ENCODE results near the gene DOCK8. TPM values are rescaled to one million over a fixed set of nuclear protein-coding genes. Genes with fewer than 3 reads are reported as not detected.

Gene DOCK8
- total RNA-seq, 1 experiment from 2014 or later: 7.5 TPM

GRCh38 chr9:350384-350783 lies 135.7 kb downstream of the DOCK8 start:
- intact Hi-C loops (cut with micrococcal nuclease; ENCODE audit: unreplicated experiment): no loop called here
- Histone ChIP-seq H3K9me2 (ENCODE audit: insufficient read depth) (no peaks in the 10 kb centered on the region), H3K4me1 (replicated peaks; ENCODE audit: insufficient read depth) (no peaks in the 10 kb centered on the region), H3F3A (ENCODE audit: insufficient read depth, low read depth) (no peaks in the 10 kb centered on the region), H3K4me3 (no peak overlapping the region), H3K27ac (no peak overlapping the region), H4K20me1 (ENCODE audit: insufficient read depth) (no peaks in the 10 kb centered on the region), H3K9me3 (ENCODE audit: insufficient read depth, low read depth) (no peaks in the 10 kb centered on the region), H2AFZ (no peak overlapping the region), H3K36me3 (ENCODE audit: low read depth) (no peaks in the 10 kb centered on the region), H3K79me2 (ENCODE audit: low read depth) (no peaks in the 10 kb centered on the region), H3K27me3 (ENCODE audit: insufficient read depth, low read depth) (no peaks in the 10 kb centered on the region), H3K4me2 (no peak overlapping the region)
- TF ChIP-seq, protein P1, sequence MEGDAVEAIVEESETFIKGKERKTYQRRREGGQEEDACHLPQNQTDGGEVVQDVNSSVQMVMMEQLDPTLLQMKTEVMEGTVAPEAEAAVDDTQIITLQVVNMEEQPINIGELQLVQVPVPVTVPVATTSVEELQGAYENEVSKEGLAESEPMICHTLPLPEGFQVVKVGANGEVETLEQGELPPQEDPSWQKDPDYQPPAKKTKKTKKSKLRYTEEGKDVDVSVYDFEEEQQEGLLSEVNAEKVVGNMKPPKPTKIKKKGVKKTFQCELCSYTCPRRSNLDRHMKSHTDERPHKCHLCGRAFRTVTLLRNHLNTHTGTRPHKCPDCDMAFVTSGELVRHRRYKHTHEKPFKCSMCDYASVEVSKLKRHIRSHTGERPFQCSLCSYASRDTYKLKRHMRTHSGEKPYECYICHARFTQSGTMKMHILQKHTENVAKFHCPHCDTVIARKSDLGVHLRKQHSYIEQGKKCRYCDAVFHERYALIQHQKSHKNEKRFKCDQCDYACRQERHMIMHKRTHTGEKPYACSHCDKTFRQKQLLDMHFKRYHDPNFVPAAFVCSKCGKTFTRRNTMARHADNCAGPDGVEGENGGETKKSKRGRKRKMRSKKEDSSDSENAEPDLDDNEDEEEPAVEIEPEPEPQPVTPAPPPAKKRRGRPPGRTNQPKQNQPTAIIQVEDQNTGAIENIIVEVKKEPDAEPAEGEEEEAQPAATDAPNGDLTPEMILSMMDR (conservative IDR thresholded peaks at IDR 0.05): no peak
- no peak for TF ChIP-seq EZH2 (IDR thresholded peaks at IDR 0.05; ENCODE audit: low read depth)
- no TSS peak for BruUV-seq (replicated peaks)
- ChIA-PET POLR2A (ENCODE audit: unreplicated experiment) (no interaction called here), CTCF (no interaction called here)
- no peak for DNase-seq

DNA sequence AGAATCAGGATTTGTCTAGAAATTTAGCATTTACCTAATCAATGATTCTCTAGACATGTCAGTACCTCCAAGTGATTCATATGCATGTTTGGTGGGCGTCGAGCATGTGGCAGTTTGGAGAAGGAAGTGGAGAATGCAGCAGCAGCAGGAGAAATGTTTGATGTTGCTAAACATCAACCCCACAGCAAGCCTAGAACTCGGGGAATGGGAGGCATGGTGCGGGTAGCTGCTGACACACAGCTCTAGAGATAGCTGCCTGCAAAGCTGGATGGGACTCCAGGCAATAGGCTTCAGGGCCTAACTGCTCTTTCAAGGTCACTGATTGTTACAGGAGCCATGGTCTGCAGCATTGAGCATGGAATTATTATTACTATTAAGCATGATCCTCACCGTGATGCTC lies 137.3 kb downstream of the DOCK8 start:
- Histone ChIP-seq H3K4me1 (replicated peaks; ENCODE audit: insufficient read depth) (no peaks in the 10 kb centered on the region), H3K27ac (no peak overlapping the region), H2AFZ (no peak overlapping the region), H3K9me3 (ENCODE audit: insufficient read depth, low read depth) (no peaks in the 10 kb centered on the region), H3K36me3 (ENCODE audit: low read depth) (no peaks in the 10 kb centered on the region), H3K27me3 (ENCODE audit: insufficient read depth, low read depth) (no peaks in the 10 kb centered on the region), H3K9me2 (ENCODE audit: insufficient read depth) (no peaks in the 10 kb centered on the region), H3K4me2 (no peak overlapping the region), H3F3A (ENCODE audit: insufficient read depth, low read depth) (no peaks in the 10 kb centered on the region), H3K79me2 (ENCODE audit: low read depth) (no peaks in the 10 kb centered on the region), H3K4me3 (no peak overlapping the region), H4K20me1 (ENCODE audit: insufficient read depth) (no peaks in the 10 kb centered on the region)
- no peak for DNase-seq
- intact Hi-C loops (cut with micrococcal nuclease; ENCODE audit: unreplicated experiment): no loop called here
- ChIA-PET POLR2A (ENCODE audit: unreplicated experiment) (no interaction called here), CTCF (no interaction called here)
- no TSS peak for BruUV-seq (replicated peaks)
- TF ChIP-seq EZH2 (IDR thresholded peaks at IDR 0.05; ENCODE audit: low read depth): no peak
- TF ChIP-seq, protein P1 (conservative IDR thresholded peaks at IDR 0.05): no peak

DNA sequence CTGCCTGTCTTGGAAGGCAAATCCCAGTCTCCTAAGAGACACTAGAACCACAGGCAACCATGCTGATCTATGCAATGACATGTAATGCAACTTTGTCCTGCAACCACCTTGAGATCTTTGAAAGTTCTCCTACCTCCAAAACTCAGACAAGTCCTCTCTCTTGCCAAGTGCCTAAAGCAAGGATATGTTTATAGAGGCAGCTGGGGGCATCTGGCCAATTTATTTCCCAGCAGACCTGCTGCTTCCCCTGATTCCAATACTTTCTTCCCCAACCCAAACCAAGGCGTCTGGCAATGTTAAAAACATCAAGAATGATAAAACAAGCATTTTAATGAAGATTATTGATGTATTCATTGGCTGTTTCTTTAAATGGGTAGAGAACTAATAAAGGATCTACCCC lies 138.4 kb downstream of the DOCK8 start:
- no TSS peak for BruUV-seq (replicated peaks)
- Histone ChIP-seq H3K36me3 (ENCODE audit: low read depth) (no peaks in the 10 kb centered on the region), H2AFZ (no peak overlapping the region), H3K4me1 (replicated peaks; ENCODE audit: insufficient read depth) (no peaks in the 10 kb centered on the region), H3F3A (ENCODE audit: insufficient read depth, low read depth) (no peaks in the 10 kb centered on the region), H3K4me2 (no peak overlapping the region), H3K27me3 (ENCODE audit: insufficient read depth, low read depth) (no peaks in the 10 kb centered on the region), H3K4me3 (no peak overlapping the region), H3K9me3 (ENCODE audit: insufficient read depth, low read depth) (no peaks in the 10 kb centered on the region), H3K79me2 (ENCODE audit: low read depth) (no peaks in the 10 kb centered on the region), H4K20me1 (ENCODE audit: insufficient read depth) (no peaks in the 10 kb centered on the region), H3K9me2 (ENCODE audit: insufficient read depth) (no peaks in the 10 kb centered on the region), H3K27ac (no peak overlapping the region)
- POLR2A ChIA-PET (ENCODE audit: unreplicated experiment): no interaction called here
- no peak for DNase-seq
- CTCF ChIA-PET: no interaction called here
- TF ChIP-seq EZH2 (IDR thresholded peaks at IDR 0.05; ENCODE audit: low read depth): no peak
- TF ChIP-seq, protein P1 (conservative IDR thresholded peaks at IDR 0.05): no peak
- intact Hi-C loops (cut with micrococcal nuclease; ENCODE audit: unreplicated experiment): no loop called here

All from PC-9 (cell line).